ENCODE measurements around the gene POMP. TPM values are rescaled to one million over a fixed set of nuclear protein-coding genes. Genes with fewer than 3 reads are reported as not detected.
"Not testable (repeated sequence)": the region's sequence is repeated elsewhere in the genome, so short reads cannot be mapped to it uniquely, and the experiment has no call there.

The POMP gene
- total RNA-seq, 2 experiments from 2014 or later, result 134 TPM

- peaks cover 47% of the 10 kb centered on the region for H3K4me1 Mint-ChIP-seq
- H3K27ac Mint-ChIP-seq, result peak overlapping the region; percentile 99
- no peaks in the 10 kb centered on the region for H3K9me3 Mint-ChIP-seq
- peaks cover 50% of the 10 kb centered on the region for H3K36me3 Mint-ChIP-seq
- H3K4me3 Mint-ChIP-seq, result peak overlapping the region; percentile 99
- no peak for DNase-seq
- no peaks in the 10 kb centered on the region for H3K27me3 Mint-ChIP-seq
Measured at GRCh38 chr13:28657784-28658538, 969 bp upstream of the POMP start.

DNA sequence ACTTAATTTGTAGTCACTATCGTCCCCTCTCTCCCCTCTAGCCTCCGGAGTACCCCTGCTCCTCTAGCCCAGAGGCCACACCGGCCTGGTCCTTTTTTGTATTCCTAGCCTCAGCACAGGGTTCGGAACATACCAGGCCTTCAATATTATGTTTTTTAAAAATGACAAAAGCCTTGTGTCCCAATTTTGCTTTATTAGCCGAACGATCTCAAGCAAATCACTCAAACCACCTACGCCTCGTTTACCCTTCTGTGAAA is 463 bp upstream of the POMP start:
- Mint-ChIP-seq H3K9me3 (no peaks in the 10 kb centered on the region), H3K4me1 (peaks cover 46% of the 10 kb centered on the region), H3K4me3 (peak overlapping the region; percentile 99), H3K36me3 (peaks cover 51% of the 10 kb centered on the region), H3K27me3 (no peaks in the 10 kb centered on the region), H3K27ac (peak overlapping the region; percentile 99)
- DNase-seq, result no peak

- peak overlapping the region; percentile 99 for H3K4me3 Mint-ChIP-seq
- DNase-seq, result no peak
- peaks cover 53% of the 10 kb centered on the region for H3K36me3 Mint-ChIP-seq
- H3K4me1 Mint-ChIP-seq, result peaks cover 46% of the 10 kb centered on the region
- H3K9me3 Mint-ChIP-seq, result no peaks in the 10 kb centered on the region
- no peaks in the 10 kb centered on the region for H3K27me3 Mint-ChIP-seq
- peak overlapping the region; percentile 99 for H3K27ac Mint-ChIP-seq
Measured at GRCh38 chr13:28659621-28659970, 666 bp downstream of the POMP start.

- H3K36me3 Mint-ChIP-seq, result peaks cover 59% of the 10 kb centered on the region
Measured at GRCh38 chr13:28666897-28667488, 8.1 kb downstream of the POMP start.

DNA sequence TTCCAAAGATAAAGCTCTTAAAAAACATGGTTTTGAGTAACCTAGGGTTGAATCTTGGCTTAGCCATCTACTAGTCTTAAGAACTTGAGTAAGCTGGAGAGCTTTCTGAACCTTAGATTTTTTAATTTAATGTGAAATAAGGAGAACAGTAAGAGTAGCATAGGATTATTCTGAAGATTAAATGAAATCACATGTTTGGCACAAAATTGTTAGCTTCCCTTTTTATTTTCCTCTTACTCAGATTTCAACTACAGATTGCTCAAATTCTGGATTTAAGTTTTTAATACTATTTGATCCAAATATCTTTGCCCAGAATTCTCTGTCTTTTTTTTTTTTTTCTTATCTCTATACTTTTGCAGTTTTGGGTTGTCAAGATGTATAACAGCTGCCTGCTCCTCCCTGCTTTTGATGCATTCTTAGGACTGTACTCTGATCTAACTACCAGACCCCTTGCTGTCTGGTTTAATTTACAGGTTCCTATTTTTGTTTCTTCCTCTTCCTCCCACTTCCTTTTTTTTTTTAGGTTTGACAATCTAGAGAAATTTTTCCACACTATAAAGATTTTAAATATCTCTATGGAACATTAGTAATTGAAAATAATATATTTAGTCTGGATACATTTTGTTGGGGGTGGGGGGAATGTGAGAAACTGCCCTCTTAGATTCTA is 12.3 kb downstream of the POMP start:
- Mint-ChIP-seq H3K27me3 (no peaks in the 10 kb centered on the region), H3K36me3 (peaks cover 44% of the 10 kb centered on the region), H3K4me1 (peaks cover 18% of the 10 kb centered on the region), H3K9me3 (no peaks in the 10 kb centered on the region), H3K4me3 (no peak overlapping the region), H3K27ac (no peak overlapping the region)
- DNase-seq, result no peak

More at GRCh38 chr13:28666897-28667488, 8.1 kb downstream of the POMP start:
- Mint-ChIP-seq H3K4me3 (no peak overlapping the region), H3K9me3 (no peaks in the 10 kb centered on the region), H3K27me3 (no peaks in the 10 kb centered on the region), H3K4me1 (peaks cover 32% of the 10 kb centered on the region), H3K27ac (no peak overlapping the region)
- no peak for DNase-seq

- Mint-ChIP-seq H3K4me3 (no peak overlapping the region), H3K27me3 (no peaks in the 10 kb centered on the region)
Measured at GRCh38 chr13:28678809-28679208, 19.9 kb downstream of the POMP start.

DNA sequence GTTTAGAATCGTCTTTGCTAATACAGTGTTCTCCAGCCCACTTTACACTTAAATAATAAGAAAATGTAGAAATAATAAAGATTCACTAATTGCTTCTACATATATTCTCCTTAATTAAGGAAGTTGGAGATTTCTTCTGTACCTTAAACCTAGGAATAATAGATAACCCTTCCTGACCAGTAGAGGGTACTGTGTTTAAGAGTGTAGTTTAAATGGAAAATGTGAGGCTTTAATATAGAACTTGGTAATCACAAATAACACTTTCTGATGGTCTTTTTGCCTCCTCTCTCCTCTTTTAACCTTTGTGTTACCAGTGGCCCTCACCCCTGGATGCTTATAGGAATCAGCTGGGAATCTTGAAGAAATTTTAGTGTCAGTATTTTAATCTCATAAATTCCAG is 20.7 kb downstream of the POMP start:
- H3K27ac Mint-ChIP-seq, result peak overlapping the region; percentile 42
- no peak for DNase-seq
- H3K36me3 Mint-ChIP-seq, result peaks cover 6% of the 10 kb centered on the region
- H3K27me3 Mint-ChIP-seq, result no peaks in the 10 kb centered on the region
- H3K4me1 Mint-ChIP-seq, result no peaks in the 10 kb centered on the region
- H3K4me3 Mint-ChIP-seq, result no peak overlapping the region
- H3K9me3 Mint-ChIP-seq, result no peaks in the 10 kb centered on the region

More at GRCh38 chr13:28678809-28679208, 19.9 kb downstream of the POMP start:
- H3K9me3 Mint-ChIP-seq, result no peaks in the 10 kb centered on the region
- H3K36me3 Mint-ChIP-seq, result peaks cover 8% of the 10 kb centered on the region
- no peak for DNase-seq
- peaks cover 1% of the 10 kb centered on the region for H3K4me1 Mint-ChIP-seq
- H3K27ac Mint-ChIP-seq, result no peak overlapping the region

DNA sequence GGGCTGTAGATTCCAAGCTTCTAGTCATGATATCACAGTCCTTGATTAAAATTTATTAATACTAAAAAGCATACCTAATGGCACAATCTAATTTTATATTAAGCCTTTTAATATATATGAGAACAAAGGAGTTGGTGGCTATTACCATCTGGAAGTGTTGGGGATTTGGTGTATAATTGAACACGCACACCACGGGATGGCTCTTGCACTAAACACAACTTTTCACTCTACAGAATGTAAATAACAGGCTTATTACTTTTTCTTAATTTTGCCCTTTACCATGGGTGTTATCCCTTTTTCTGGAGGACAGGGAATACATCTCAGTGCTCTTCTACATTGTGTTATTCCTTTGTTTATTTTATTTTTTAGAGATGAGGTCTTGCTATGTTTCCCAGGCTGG is 21.6 kb downstream of the POMP start:
- no peaks in the 10 kb centered on the region for H3K27me3 Mint-ChIP-seq

DNA sequence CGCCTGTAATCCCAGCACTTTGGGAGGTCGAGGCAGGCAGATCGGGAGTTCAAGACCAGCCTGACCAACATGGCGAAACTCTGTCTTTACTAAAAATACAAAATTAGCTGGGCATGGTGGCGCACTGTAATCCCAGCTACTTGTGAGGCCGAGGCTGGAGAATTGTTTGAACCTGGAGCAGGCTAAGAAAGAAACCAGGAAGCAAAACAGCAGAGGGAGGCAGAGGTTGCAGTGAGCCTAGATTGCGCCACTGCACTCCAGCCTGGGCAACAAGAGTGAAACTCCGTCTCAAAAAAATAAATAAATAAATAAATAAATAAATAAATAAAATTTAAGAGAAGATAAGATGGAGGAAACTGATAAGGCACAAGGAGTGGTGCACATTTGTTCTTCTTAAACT is 24.2 kb downstream of the POMP start:
- H3K27me3 Mint-ChIP-seq, H3K27ac Mint-ChIP-seq: not testable (repeated sequence)

More for the DNA sequence above, 21.6 kb downstream of the POMP start:
- H3K9me3 Mint-ChIP-seq, result no peaks in the 10 kb centered on the region
- H3K27ac Mint-ChIP-seq, result no peak overlapping the region
- H3K4me3 Mint-ChIP-seq, result no peak overlapping the region
- no peaks in the 10 kb centered on the region for H3K4me1 Mint-ChIP-seq
- peaks cover 6% of the 10 kb centered on the region for H3K36me3 Mint-ChIP-seq
- no peak for DNase-seq

DNA sequence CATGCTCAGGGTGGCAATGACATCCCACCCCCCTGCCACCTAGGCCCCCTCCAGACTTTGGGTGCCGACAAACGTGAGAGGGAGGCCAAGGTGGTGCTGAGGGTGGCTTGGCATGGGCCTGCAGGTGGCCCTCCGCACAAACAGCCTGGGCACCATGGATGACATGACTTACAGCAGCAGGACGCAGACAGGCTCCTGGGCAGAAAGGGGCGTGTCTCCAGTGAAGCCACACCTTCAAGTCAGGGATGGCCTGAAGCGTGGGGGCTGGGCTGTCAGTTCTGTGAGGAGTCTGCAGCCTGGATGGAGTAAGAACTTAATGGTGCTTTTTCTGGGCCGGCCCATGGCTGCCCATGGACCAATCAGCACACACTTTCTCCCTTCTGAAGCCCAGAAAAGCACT is 25.3 kb downstream of the POMP start:
- no peak for DNase-seq
- Mint-ChIP-seq H3K36me3 (peaks cover 1% of the 10 kb centered on the region), H3K27ac (no peak overlapping the region)

More for the DNA sequence above, 24.2 kb downstream of the POMP start:
- not testable (repeated sequence) for H3K9me3 Mint-ChIP-seq, H3K4me1 Mint-ChIP-seq, H3K4me3 Mint-ChIP-seq, H3K36me3 Mint-ChIP-seq, DNase-seq

GRCh38 chr13:28685114-28685513 is 26.2 kb downstream of the POMP start:
- Mint-ChIP-seq H3K9me3 (peaks cover 16% of the 10 kb centered on the region), H3K36me3 (peaks cover 4% of the 10 kb centered on the region), H3K4me3 (no peak overlapping the region), H3K27me3 (no peaks in the 10 kb centered on the region), H3K27ac (no peak overlapping the region), H3K4me1 (no peaks in the 10 kb centered on the region)
- DNase-seq, result no peak

More for the DNA sequence above, 25.3 kb downstream of the POMP start:
- H3K9me3 Mint-ChIP-seq, result peaks cover 10% of the 10 kb centered on the region
- H3K27me3 Mint-ChIP-seq, result no peaks in the 10 kb centered on the region
- H3K4me3 Mint-ChIP-seq, result no peak overlapping the region
- H3K4me1 Mint-ChIP-seq, result no peaks in the 10 kb centered on the region

DNA sequence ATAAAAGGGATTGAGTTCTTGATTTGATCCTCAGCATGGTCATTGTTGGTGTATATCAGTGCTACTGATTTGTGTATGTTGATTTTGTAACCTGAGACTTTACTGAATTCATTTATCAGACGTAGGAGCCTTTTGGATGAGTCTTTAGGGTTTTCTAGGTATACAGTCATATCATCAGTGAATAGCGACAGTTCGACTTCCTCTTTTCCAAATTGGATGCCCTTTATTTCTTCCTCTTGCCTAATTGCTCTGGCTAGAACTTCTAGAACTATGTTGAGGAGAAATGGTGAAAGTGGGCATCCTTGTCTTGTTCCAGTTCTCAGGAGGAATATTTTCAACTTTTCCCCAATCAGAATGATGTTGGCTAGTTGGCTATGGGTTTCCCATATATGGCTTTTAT is 27.0 kb downstream of the POMP start:
- no peak overlapping the region for H3K4me3 Mint-ChIP-seq
- H3K36me3 Mint-ChIP-seq, result peaks cover 7% of the 10 kb centered on the region
- peaks cover 21% of the 10 kb centered on the region for H3K9me3 Mint-ChIP-seq
- no peaks in the 10 kb centered on the region for H3K27me3 Mint-ChIP-seq
- no peaks in the 10 kb centered on the region for H3K4me1 Mint-ChIP-seq
- DNase-seq, result no peak
- H3K27ac Mint-ChIP-seq, result no peak overlapping the region

GRCh38 chr13:28693605-28694491 is 34.9 kb downstream of the POMP start:
- H3K4me1 Mint-ChIP-seq, DNase-seq, H3K27me3 Mint-ChIP-seq, H3K4me3 Mint-ChIP-seq, H3K27ac Mint-ChIP-seq: not testable (repeated sequence)
- H3K9me3 Mint-ChIP-seq, result peaks cover 25% of the 10 kb centered on the region
- peaks cover 24% of the 10 kb centered on the region for H3K36me3 Mint-ChIP-seq

DNA sequence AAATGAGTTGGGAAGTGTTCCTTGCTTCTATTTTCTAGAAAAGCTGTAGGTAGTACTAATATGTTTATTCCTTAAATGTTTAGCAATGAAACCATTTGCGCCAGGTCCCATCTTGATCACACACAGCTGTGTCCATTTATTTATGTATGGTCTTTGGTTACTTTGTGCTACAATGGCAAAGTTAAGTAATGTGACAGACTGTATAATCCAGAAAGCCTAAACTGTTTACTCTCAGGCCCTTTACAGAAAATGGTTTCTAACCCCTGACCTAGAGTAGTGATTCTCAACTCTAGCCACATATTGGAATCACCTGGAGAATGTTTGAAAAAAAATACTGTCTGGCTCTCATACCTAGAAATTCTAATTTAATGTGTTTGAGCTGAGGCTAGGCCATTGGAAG is 38.5 kb downstream of the POMP start:
- no peak for DNase-seq
- Mint-ChIP-seq H3K36me3 (peaks cover 26% of the 10 kb centered on the region), H3K27me3 (no peaks in the 10 kb centered on the region), H3K9me3 (peaks cover 3% of the 10 kb centered on the region), H3K4me3 (no peak overlapping the region), H3K4me1 (no peaks in the 10 kb centered on the region), H3K27ac (no peak overlapping the region)

DNA sequence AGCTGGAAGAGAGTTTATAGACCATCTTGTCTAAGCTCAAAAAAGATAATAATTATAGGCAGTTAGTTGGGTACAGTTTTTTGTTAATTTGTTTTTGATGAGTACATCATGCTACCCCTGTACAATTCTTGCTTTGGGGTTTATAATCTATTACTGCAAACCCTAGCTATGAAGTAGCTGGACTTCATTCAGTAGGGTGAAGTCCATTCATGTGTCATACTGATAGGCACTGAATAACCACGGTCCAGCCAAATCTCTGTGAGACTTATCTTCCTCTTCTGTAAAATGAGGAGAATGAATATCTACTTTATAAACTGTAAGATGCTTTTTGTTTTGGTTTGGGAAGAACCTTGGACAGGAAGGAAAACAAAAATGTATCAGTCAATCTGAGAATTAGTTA is 40.3 kb downstream of the POMP start:
- Mint-ChIP-seq H3K36me3 (peaks cover 29% of the 10 kb centered on the region), H3K9me3 (no peaks in the 10 kb centered on the region), H3K4me3 (no peak overlapping the region), H3K27ac (no peak overlapping the region), H3K4me1 (no peaks in the 10 kb centered on the region), H3K27me3 (no peaks in the 10 kb centered on the region)
- DNase-seq, result no peak
